ENCODE data around the gene DNM2. TPM values are rescaled to one million over a fixed set of nuclear protein-coding genes. Genes with fewer than 3 reads are reported as not detected.

The DNM2 gene
- total RNA-seq, 1 donor from 2014 or later: 102 TPM

- H3K4me3 ChIP-seq (ENCODE audit: low read depth, low read length): no peak overlapping the region
- no peaks in the 10 kb centered on the region for H3K36me3 ChIP-seq (ENCODE audit: control insufficient read depth, insufficient read depth, low read length)
Measured at GRCh38 chr19:10706990-10707389, 10.9 kb upstream of the DNM2 start.

GRCh38 chr19:10707440-10707839 lies 10.4 kb upstream of the DNM2 start:
- Histone ChIP-seq H3K27me3 (ENCODE audit: control insufficient read depth, insufficient read depth, low read length) (no peaks in the 10 kb centered on the region), H3K36me3 (ENCODE audit: control insufficient read depth, insufficient read depth, low read length) (no peaks in the 10 kb centered on the region), H3K4me3 (ENCODE audit: low read depth, low read length) (no peak overlapping the region)
- DNase-seq (ENCODE audit: low read depth): no peak
- TF ChIP-seq, protein P1, sequence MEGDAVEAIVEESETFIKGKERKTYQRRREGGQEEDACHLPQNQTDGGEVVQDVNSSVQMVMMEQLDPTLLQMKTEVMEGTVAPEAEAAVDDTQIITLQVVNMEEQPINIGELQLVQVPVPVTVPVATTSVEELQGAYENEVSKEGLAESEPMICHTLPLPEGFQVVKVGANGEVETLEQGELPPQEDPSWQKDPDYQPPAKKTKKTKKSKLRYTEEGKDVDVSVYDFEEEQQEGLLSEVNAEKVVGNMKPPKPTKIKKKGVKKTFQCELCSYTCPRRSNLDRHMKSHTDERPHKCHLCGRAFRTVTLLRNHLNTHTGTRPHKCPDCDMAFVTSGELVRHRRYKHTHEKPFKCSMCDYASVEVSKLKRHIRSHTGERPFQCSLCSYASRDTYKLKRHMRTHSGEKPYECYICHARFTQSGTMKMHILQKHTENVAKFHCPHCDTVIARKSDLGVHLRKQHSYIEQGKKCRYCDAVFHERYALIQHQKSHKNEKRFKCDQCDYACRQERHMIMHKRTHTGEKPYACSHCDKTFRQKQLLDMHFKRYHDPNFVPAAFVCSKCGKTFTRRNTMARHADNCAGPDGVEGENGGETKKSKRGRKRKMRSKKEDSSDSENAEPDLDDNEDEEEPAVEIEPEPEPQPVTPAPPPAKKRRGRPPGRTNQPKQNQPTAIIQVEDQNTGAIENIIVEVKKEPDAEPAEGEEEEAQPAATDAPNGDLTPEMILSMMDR (IDR thresholded peaks at IDR 0.05; ENCODE audit: insufficient read depth, low read length, poor library complexity, severe bottlenecking): no peak

More at GRCh38 chr19:10706990-10707389, 10.9 kb upstream of the DNM2 start:
- TF ChIP-seq, protein P1 (IDR thresholded peaks at IDR 0.05; ENCODE audit: insufficient read depth, low read length, poor library complexity, severe bottlenecking): no peak
- DNase-seq (ENCODE audit: low read depth): no peak
- H3K27me3 ChIP-seq (ENCODE audit: control insufficient read depth, insufficient read depth, low read length): no peaks in the 10 kb centered on the region

DNA sequence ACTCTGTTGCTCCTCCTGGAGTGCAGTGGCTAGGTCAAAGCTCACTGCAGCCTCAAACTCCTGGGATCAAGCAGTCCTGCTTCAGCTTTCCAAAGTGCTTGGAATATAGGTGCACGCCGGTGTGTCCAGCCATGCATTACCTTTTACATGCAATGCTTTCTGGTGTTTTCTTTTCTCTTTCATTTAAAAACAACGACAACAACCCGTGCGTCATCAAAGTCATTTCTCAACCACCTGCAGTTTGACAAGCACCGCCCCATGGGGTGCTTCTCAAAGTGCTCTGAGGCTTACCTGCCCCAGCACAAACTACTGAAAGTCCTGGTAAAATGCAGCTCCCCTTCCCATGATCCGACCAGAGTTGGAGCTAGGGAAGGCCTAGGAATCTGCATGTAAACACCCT lies 9.6 kb upstream of the DNM2 start:
- Histone ChIP-seq H3K36me3 (ENCODE audit: control insufficient read depth, insufficient read depth, low read length) (no peaks in the 10 kb centered on the region), H3K4me3 (ENCODE audit: low read depth, low read length) (no peak overlapping the region), H3K27me3 (ENCODE audit: control insufficient read depth, insufficient read depth, low read length) (no peaks in the 10 kb centered on the region)
- TF ChIP-seq, protein P1 (IDR thresholded peaks at IDR 0.05; ENCODE audit: insufficient read depth, low read length, poor library complexity, severe bottlenecking): no peak
- DNase-seq (ENCODE audit: low read depth): no peak

- no peaks in the 10 kb centered on the region for H3K27me3 ChIP-seq (ENCODE audit: control insufficient read depth, insufficient read depth, low read length)
- H3K4me3 ChIP-seq (ENCODE audit: low read depth, low read length): no peak overlapping the region
- H3K36me3 ChIP-seq (ENCODE audit: control insufficient read depth, insufficient read depth, low read length): no peaks in the 10 kb centered on the region
- TF ChIP-seq, protein P1 (IDR thresholded peaks at IDR 0.05; ENCODE audit: insufficient read depth, low read length, poor library complexity, severe bottlenecking): no peak
- no peak for DNase-seq (ENCODE audit: low read depth)
Measured at GRCh38 chr19:10712045-10712444, 5.8 kb upstream of the DNM2 start.

DNA sequence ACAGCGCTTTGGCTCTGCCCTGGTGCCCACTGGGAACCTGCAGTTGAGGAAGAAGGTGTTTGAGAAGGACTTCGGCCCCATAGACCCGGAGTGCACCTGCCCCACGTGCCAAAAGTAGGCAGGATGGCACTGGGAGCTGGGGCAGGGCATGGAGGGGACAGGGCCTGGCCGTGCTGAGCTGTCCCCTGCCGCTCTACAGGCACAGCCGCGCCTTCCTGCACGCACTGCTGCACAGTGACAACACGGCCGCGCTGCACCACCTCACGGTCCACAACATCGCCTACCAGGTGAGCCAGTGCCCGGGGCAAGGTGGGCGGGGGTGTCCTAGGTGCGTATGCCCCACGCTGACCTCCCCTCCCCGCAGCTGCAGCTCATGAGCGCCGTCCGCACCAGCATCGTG lies 5.1 kb upstream of the DNM2 start:
- TF ChIP-seq, protein P1 (IDR thresholded peaks at IDR 0.05; ENCODE audit: insufficient read depth, low read length, poor library complexity, severe bottlenecking): no peak
- H3K27me3 ChIP-seq (ENCODE audit: control insufficient read depth, insufficient read depth, low read length): no peaks in the 10 kb centered on the region
- H3K36me3 ChIP-seq (ENCODE audit: control insufficient read depth, insufficient read depth, low read length): no peaks in the 10 kb centered on the region
- H3K4me3 ChIP-seq (ENCODE audit: low read depth, low read length): no peak overlapping the region
- no peak for DNase-seq (ENCODE audit: low read depth)

GRCh38 chr19:10713317-10713716 lies 4.6 kb upstream of the DNM2 start:
- DNase-seq (ENCODE audit: low read depth): no peak
- TF ChIP-seq, protein P1 (IDR thresholded peaks at IDR 0.05; ENCODE audit: insufficient read depth, low read length, poor library complexity, severe bottlenecking): no peak

More at GRCh38 chr19:10713317-10713716, 4.6 kb upstream of the DNM2 start:
- Histone ChIP-seq H3K27me3 (ENCODE audit: control insufficient read depth, insufficient read depth, low read length) (no peaks in the 10 kb centered on the region), H3K36me3 (ENCODE audit: control insufficient read depth, insufficient read depth, low read length) (no peaks in the 10 kb centered on the region), H3K4me3 (ENCODE audit: low read depth, low read length) (no peak overlapping the region)

Data from kidney epithelial cell (primary cell).